Hepatocyte (in vitro differentiated cells): ENCODE measurements around the gene TJP2. TPM values are rescaled to one million over a fixed set of nuclear protein-coding genes. Genes with fewer than 3 reads are reported as not detected.

Source experiments
- DNase-seq: peaks from one replicate; pipeline ENCODE4 v3.0.0-alpha.2; 2016; ENCODE audit warnings: low spot score
- H2AFZ ChIP-seq: fragments of 200-600 bp; sonication (generic); 2 replicates; pipeline ENCODE4 v1.6.0; 2016; ENCODE audit warnings: antibody characterized with exemption, mild to moderate bottlenecking
- H3K27ac ChIP-seq: fragments of 200-600 bp; sonication (generic); 2 replicates; pipeline ENCODE4 v1.5.1; 2016; ENCODE audit warnings: mild to moderate bottlenecking
- H3K27me3 ChIP-seq: fragments of 200-600 bp; sonication (generic); 2 replicates; pipeline ENCODE4 v1.6.1; 2016
- H3K36me3 ChIP-seq: fragments of 200-600 bp; sonication (generic); replicated peaks from 2 replicates; pipeline ENCODE4 v1.5.1; 2016; ENCODE audit warnings: low read depth; ENCODE audit not compliant: insufficient read depth
- H3K4me1 ChIP-seq: fragments of 200-600 bp; sonication (generic); 2 replicates; pipeline ENCODE4 v1.5.1; 2016; ENCODE audit warnings: mild to moderate bottlenecking, moderate library complexity; ENCODE audit not compliant: insufficient read depth
- H3K4me2 ChIP-seq: fragments of 200-600 bp; sonication (generic); 2 replicates; pipeline ENCODE4 v1.6.0; 2016
- H3K4me3 ChIP-seq: fragments of 200-600 bp; sonication (generic); 2 replicates; pipeline ENCODE4 v1.5.1; 2016; ENCODE audit warnings: mild to moderate bottlenecking
- H3K79me2 ChIP-seq: fragments of 200-600 bp; sonication (generic); 2 replicates; pipeline ENCODE4 v1.6.0; 2017; ENCODE audit warnings: mild to moderate bottlenecking
- H3K9me2 ChIP-seq: fragments of 200-600 bp; sonication (generic); replicated peaks from 2 replicates; pipeline ENCODE4 v1.6.0; 2017; ENCODE audit warnings: mild to moderate bottlenecking; ENCODE audit not compliant: insufficient read depth
- H3K9me3 ChIP-seq: fragments of 200-600 bp; sonication (generic); 2 replicates; pipeline ENCODE4 v1.5.1; 2016; ENCODE audit warnings: low read depth, mild to moderate bottlenecking
- H4K20me1 ChIP-seq: fragments of 200-600 bp; sonication (generic); 2 replicates; pipeline ENCODE4 v1.6.0; 2016; ENCODE audit warnings: mild to moderate bottlenecking; ENCODE audit not compliant: insufficient read depth, poor library complexity, severe bottlenecking
- EZH2 ChIP-seq: fragments of 200-600 bp; sonication (generic); IDR thresholded peaks from 2 replicates; pipeline ENCODE4 v1.6.1; 2016; ENCODE audit warnings: antibody characterized with exemption, mild to moderate bottlenecking, borderline replicate concordance
- EZH2phosphoT487 ChIP-seq: fragments of 200-600 bp; sonication (generic); IDR thresholded peaks from one replicate; pipeline ENCODE4 v1.6.1; 2018; ENCODE audit warnings: antibody characterized with exemption, mild to moderate bottlenecking, low read depth, moderate library complexity; ENCODE audit not compliant: unreplicated experiment, severe bottlenecking
- WGBS: methylation state at CpG from one replicate; pipeline ENCODE4 v1.1.6; 2016; ENCODE audit warnings: low lambda C conversion rate; ENCODE audit errors: missing lambda C conversion rate; 5-methylcytosine and 5-hydroxymethylcytosine counted together
- polyA plus RNA-seq: library from polyadenylated mRNA; unstranded; fragments of >200 nt; fragmentation: Nextera tagmentation; extraction: Ambion mirVana; gene quantifications from 2 replicates; pipeline ENCODE4 v1.2.1, GENCODE V29; 2016
- total RNA-seq: library from RNA; depleted of rRNA; stranded (reverse); fragments of >200 nt; gene quantifications from 2 replicates; pipeline ENCODE4 v1.2.3, GENCODE V29; 2014
- TF ChIP-seq, protein P1 (sequence below): fragments of 200-600 bp; sonication (generic); IDR thresholded peaks from 2 replicates; pipeline ENCODE4 v1.5.1; 2016; ENCODE audit warnings: antibody characterized with exemption, mild to moderate bottlenecking; ENCODE audit not compliant: poor library complexity

Gene TJP2
- total and polyA plus RNA-seq, 2 experiments from 2014 or later, result 67.2 to 131 TPM

- Histone ChIP-seq H3K4me1 (peaks cover 4% of the 10 kb centered on the region), H3K36me3 (no peaks in the 10 kb centered on the region), H3K4me3 (no peak overlapping the region), H2AFZ (no peak overlapping the region), H3K27me3 (no peaks in the 10 kb centered on the region), H3K4me2 (no peak overlapping the region), H3K79me2 (peaks cover 55% of the 10 kb centered on the region), H3K9me3 (no peaks in the 10 kb centered on the region), H4K20me1 (peaks cover 12% of the 10 kb centered on the region), H3K27ac (peak overlapping the region; percentile 56), H3K9me2 (no peaks in the 10 kb centered on the region)
- TF ChIP-seq EZH2, result no peak
- TF ChIP-seq, protein P1, sequence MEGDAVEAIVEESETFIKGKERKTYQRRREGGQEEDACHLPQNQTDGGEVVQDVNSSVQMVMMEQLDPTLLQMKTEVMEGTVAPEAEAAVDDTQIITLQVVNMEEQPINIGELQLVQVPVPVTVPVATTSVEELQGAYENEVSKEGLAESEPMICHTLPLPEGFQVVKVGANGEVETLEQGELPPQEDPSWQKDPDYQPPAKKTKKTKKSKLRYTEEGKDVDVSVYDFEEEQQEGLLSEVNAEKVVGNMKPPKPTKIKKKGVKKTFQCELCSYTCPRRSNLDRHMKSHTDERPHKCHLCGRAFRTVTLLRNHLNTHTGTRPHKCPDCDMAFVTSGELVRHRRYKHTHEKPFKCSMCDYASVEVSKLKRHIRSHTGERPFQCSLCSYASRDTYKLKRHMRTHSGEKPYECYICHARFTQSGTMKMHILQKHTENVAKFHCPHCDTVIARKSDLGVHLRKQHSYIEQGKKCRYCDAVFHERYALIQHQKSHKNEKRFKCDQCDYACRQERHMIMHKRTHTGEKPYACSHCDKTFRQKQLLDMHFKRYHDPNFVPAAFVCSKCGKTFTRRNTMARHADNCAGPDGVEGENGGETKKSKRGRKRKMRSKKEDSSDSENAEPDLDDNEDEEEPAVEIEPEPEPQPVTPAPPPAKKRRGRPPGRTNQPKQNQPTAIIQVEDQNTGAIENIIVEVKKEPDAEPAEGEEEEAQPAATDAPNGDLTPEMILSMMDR, result no peak
- no peak for DNase-seq
- WGBS, result 93% methylated on average over 5 of the region's 6 CpGs
Observed at GRCh38 chr9:69171517-69171916, 2.6 kb upstream of the TJP2 start.

GRCh38 chr9:69172895-69173294, 1.2 kb upstream of the TJP2 start:
- Histone ChIP-seq H2AFZ (no peak overlapping the region), H3K36me3 (no peaks in the 10 kb centered on the region), H3K27ac (no peak overlapping the region), H4K20me1 (peaks cover 12% of the 10 kb centered on the region), H3K4me1 (peaks cover 16% of the 10 kb centered on the region), H3K79me2 (peaks cover 66% of the 10 kb centered on the region), H3K9me2 (no peaks in the 10 kb centered on the region), H3K4me3 (no peak overlapping the region), H3K4me2 (peak overlapping the region; percentile 93), H3K27me3 (no peaks in the 10 kb centered on the region), H3K9me3 (no peaks in the 10 kb centered on the region)
- no peak for TF ChIP-seq EZH2
- no peak for TF ChIP-seq EZH2phosphoT487
- TF ChIP-seq, protein P1, result no peak
- no peak for DNase-seq
- 74% methylated on average over 6 of the region's 6 CpGs for WGBS

DNA sequence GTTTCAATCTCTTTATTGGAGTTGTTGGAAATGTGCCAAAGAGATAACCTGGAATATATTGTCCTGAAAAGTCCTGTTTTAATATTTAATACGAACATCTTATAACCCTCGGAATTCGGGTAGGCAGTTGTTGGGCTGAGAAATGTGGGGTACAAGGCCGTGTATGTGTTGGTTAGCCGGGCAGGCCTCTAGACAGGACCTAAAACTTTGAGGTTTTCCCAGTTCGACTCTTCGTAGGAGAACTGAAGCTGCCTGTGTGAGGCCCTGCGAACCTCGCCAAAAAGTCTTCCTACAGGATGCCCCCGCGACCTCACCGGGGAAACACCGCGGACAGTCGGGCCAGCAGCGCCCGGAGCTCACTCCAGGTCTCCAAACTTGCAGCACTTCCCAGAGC, 583 bp upstream of the TJP2 start:
- Histone ChIP-seq H3K27ac (peak overlapping the region; percentile 58), H2AFZ (peak overlapping the region; percentile 34)
- 15% methylated on average over 17 of the region's 17 CpGs for WGBS

More for the DNA sequence above, 583 bp upstream of the TJP2 start:
- peak overlapping the region; percentile 68 for H3K4me3 ChIP-seq
- no peaks in the 10 kb centered on the region for H3K9me3 ChIP-seq
- no peaks in the 10 kb centered on the region for H3K36me3 ChIP-seq
- DNase-seq, result no peak
- TF ChIP-seq EZH2phosphoT487 (no peak), EZH2 (no peak)
- TF ChIP-seq, protein P1, result no peak
- H4K20me1 ChIP-seq, result peaks cover 12% of the 10 kb centered on the region
- H3K9me2 ChIP-seq, result no peaks in the 10 kb centered on the region
- H3K27me3 ChIP-seq, result no peaks in the 10 kb centered on the region
- peak overlapping the region; percentile 93 for H3K4me2 ChIP-seq
- H3K4me1 ChIP-seq, result peaks cover 22% of the 10 kb centered on the region
- peaks cover 71% of the 10 kb centered on the region for H3K79me2 ChIP-seq
